ENCODE measurements around the gene DDX23. TPM values are rescaled to one million over a fixed set of nuclear protein-coding genes. Genes with fewer than 3 reads are reported as not detected.

Gene DDX23
- total RNA-seq, 2 donors from 2014 or later: 98.5 to 108 TPM

- no peaks in the 10 kb centered on the region for H3K27me3 ChIP-seq (ENCODE audit: control insufficient read depth, insufficient read depth, low read length, poor library complexity, severe bottlenecking)
- no peak overlapping the region for H3K4me3 Mint-ChIP-seq
- H3K9ac ChIP-seq (ENCODE audit: extremely low read depth, low read length, poor library complexity, severe bottlenecking): no peak overlapping the region
- WGBS, 2 experiments (ENCODE audit: insufficient coverage in 1 of 2, insufficient read length in 1 of 2): 94% methylated on average over 13 to 14 of the region's 14 CpGs
- no peak overlapping the region for H3K27ac Mint-ChIP-seq
- H3K27me3 Mint-ChIP-seq (ENCODE audit: insufficient read depth): peaks cover 7% of the 10 kb centered on the region
- DNase-seq: no peak
- H3K9me3 ChIP-seq (ENCODE audit: control insufficient read depth, low read length): no peaks in the 10 kb centered on the region
- peaks cover 8% of the 10 kb centered on the region for H3K4me1 Mint-ChIP-seq
- H3K36me3 Mint-ChIP-seq (ENCODE audit: low read depth): no peaks in the 10 kb centered on the region
- no peaks in the 10 kb centered on the region for H3K36me3 ChIP-seq (ENCODE audit: control insufficient read depth, insufficient read depth, low read length)
- TF ChIP-seq, protein P1, sequence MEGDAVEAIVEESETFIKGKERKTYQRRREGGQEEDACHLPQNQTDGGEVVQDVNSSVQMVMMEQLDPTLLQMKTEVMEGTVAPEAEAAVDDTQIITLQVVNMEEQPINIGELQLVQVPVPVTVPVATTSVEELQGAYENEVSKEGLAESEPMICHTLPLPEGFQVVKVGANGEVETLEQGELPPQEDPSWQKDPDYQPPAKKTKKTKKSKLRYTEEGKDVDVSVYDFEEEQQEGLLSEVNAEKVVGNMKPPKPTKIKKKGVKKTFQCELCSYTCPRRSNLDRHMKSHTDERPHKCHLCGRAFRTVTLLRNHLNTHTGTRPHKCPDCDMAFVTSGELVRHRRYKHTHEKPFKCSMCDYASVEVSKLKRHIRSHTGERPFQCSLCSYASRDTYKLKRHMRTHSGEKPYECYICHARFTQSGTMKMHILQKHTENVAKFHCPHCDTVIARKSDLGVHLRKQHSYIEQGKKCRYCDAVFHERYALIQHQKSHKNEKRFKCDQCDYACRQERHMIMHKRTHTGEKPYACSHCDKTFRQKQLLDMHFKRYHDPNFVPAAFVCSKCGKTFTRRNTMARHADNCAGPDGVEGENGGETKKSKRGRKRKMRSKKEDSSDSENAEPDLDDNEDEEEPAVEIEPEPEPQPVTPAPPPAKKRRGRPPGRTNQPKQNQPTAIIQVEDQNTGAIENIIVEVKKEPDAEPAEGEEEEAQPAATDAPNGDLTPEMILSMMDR (conservative IDR thresholded peaks at IDR 0.05): no peak
- H3K4me3 ChIP-seq (ENCODE audit: low read length): no peak overlapping the region
- no peaks in the 10 kb centered on the region for H3K9me3 Mint-ChIP-seq
- H3K4me1 ChIP-seq (ENCODE audit: control insufficient read depth, insufficient read depth, low read length): no peaks in the 10 kb centered on the region
- no peak overlapping the region for H3K27ac ChIP-seq (ENCODE audit: low read depth, low read length)
Observed at GRCh38 chr12:48800457-48800856, 51.5 kb downstream of the DDX23 start.

DNA sequence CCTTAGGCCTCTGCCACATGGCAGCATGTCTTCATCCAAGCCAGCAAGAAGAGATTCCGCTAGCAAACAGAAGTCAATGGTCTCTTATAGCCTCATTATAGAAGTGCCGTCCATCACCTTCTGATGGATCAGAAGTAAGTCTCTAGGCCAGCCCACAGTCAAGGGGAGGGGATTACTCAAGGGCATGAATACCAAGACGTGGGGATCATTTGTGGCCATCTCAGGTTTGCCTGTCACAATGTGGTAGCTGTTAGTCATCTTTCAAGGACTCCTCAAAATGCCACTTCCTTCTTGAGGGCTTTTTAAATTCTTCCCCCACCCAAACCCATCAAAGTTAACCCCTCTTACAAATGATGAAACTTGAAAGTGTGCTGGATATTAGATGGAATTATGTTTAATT is 55.0 kb downstream of the DDX23 start:
- WGBS, 2 experiments (ENCODE audit: insufficient coverage in 1 of 2, insufficient read length in 1 of 2): 78% methylated on average over 3 of the region's 3 CpGs
- Mint-ChIP-seq H3K36me3 (ENCODE audit: low read depth) (no peaks in the 10 kb centered on the region), H3K27me3 (ENCODE audit: insufficient read depth) (peaks cover 6% of the 10 kb centered on the region), H3K4me3 (no peak overlapping the region), H3K9me3 (no peaks in the 10 kb centered on the region), H3K27ac (no peak overlapping the region), H3K4me1 (peaks cover 8% of the 10 kb centered on the region)
- no peak overlapping the region for H3K27ac ChIP-seq (ENCODE audit: low read depth, low read length)
- TF ChIP-seq, protein P1 (conservative IDR thresholded peaks at IDR 0.05): no peak
- no peak overlapping the region for H3K9ac ChIP-seq (ENCODE audit: extremely low read depth, low read length, poor library complexity, severe bottlenecking)
- no peaks in the 10 kb centered on the region for H3K9me3 ChIP-seq (ENCODE audit: control insufficient read depth, low read length)
- H3K4me3 ChIP-seq (ENCODE audit: low read length): no peak overlapping the region
- no peaks in the 10 kb centered on the region for H3K4me1 ChIP-seq (ENCODE audit: control insufficient read depth, insufficient read depth, low read length)
- no peaks in the 10 kb centered on the region for H3K27me3 ChIP-seq (ENCODE audit: control insufficient read depth, insufficient read depth, low read length, poor library complexity, severe bottlenecking)
- DNase-seq: no peak
- H3K36me3 ChIP-seq (ENCODE audit: control insufficient read depth, insufficient read depth, low read length): no peaks in the 10 kb centered on the region

GRCh38 chr12:48795550-48796455 is 56.2 kb downstream of the DDX23 start:
- no peak overlapping the region for H3K27ac ChIP-seq (ENCODE audit: low read depth, low read length)
- no peak overlapping the region for H3K27ac Mint-ChIP-seq
- no peak overlapping the region for H3K4me3 ChIP-seq (ENCODE audit: low read length)
- no peaks in the 10 kb centered on the region for H3K36me3 ChIP-seq (ENCODE audit: control insufficient read depth, insufficient read depth, low read length)
- peaks cover 4% of the 10 kb centered on the region for H3K27me3 Mint-ChIP-seq (ENCODE audit: insufficient read depth)
- no peak overlapping the region for H3K4me3 Mint-ChIP-seq
- 31 to 32% methylated on average over 8 to 12 of the region's 12 CpGs for WGBS, 2 experiments (ENCODE audit: insufficient coverage in 1 of 2, insufficient read length in 1 of 2)
- H3K9me3 Mint-ChIP-seq: no peaks in the 10 kb centered on the region
- H3K9me3 ChIP-seq (ENCODE audit: control insufficient read depth, low read length): no peaks in the 10 kb centered on the region
- no peaks in the 10 kb centered on the region for H3K36me3 Mint-ChIP-seq (ENCODE audit: low read depth)
- H3K4me1 Mint-ChIP-seq: peaks cover 6% of the 10 kb centered on the region
- TF ChIP-seq, protein P1 (conservative IDR thresholded peaks at IDR 0.05): peak; percentile 94
- H3K4me1 ChIP-seq (ENCODE audit: control insufficient read depth, insufficient read depth, low read length): no peaks in the 10 kb centered on the region
- DNase-seq: peak; percentile 97
- H3K9ac ChIP-seq (ENCODE audit: extremely low read depth, low read length, poor library complexity, severe bottlenecking): no peak overlapping the region
- no peaks in the 10 kb centered on the region for H3K27me3 ChIP-seq (ENCODE audit: control insufficient read depth, insufficient read depth, low read length, poor library complexity, severe bottlenecking)

Data from endodermal cell (in vitro differentiated cells).